G401.6 (cell line): ENCODE measurements around the gene STX8.
"Not testable (repeated sequence)": the region's sequence is repeated elsewhere in the genome, so short reads cannot be mapped to it uniquely, and the experiment has no call there.

ENCODE experiments used
- FAIRE-seq: peaks from 2 replicates; lab custom pipeline; 2012; peaks lifted over from hg19 to GRCh38; lab: Jason Lieb, UNC

The STX8 gene

DNA sequence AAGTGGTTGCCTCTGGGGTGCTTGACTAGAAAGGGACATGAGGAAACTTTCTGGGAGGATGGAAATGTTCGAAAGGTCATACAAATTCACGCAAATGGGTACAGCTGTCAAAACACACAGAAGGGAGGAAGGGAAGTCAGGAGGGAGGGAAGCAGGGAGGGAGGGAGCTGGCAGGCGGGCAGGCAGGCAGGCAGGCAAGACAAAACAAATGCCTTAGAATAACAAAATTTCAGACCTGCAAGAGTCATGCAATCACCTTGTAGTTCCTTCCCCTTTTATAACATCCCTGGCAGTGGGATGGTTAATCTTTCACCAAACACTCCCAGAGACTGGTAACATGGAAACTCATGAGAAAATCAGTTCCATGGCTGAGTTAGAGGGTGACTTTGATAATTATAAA is 189.2 kb downstream of the STX8 start:
- no peak for FAIRE-seq

DNA sequence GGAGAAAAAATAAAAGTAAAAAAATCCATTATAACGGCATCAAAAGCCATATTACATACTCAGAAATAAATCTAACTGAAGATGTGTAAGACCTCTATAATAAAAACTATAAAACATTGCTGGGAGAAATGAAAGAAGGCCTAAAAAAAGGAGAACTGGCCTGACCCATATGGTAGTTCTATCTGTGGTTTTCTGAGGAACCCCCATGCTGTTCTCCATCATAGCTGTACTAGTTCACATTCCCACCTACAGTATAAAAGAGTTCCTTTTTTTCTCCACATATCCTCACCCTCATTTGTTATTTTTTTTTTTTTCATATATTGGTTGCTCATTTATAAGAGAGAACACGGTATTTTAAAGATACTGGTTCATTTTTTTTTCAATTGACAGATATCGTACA is 191.8 kb downstream of the STX8 start:
- FAIRE-seq: no peak

DNA sequence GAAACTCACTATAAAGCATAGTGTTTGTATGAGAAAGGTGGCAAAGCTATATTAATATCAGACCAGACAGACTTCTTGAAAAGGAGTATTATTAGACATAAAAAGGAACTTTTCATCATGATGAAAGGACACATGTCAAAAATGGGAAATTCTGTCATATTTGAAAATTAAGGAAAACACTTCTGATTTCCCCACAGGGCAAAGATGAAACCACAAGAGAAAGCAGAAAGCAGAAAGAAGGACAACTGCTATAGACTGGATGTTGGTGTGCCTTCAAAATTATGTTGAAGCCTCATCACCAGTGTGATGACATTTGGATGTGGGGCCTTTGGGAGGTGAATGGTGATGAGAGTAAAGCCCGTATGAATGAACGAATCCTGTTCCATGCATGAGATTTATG is 193.0 kb downstream of the STX8 start:
- no peak for FAIRE-seq

DNA sequence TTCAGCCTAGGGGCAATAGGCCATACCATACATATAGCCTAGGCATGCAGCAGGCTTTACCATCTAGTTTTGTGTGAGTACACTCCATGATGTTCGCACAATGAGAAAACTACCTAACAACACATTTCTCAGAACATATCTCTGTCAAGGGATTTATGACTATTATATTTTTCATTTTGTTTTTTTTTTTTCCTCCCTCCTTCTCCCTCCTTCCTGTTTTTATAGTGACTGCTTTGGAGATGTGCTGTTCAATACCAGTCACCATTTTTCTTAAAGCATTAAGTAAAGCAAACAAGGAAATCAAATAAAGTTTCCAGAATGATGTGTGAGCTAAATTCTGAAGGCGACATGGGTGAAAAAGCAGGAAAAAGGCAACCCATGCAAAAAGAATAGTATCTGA is 194.6 kb downstream of the STX8 start:
- FAIRE-seq: no peak

DNA sequence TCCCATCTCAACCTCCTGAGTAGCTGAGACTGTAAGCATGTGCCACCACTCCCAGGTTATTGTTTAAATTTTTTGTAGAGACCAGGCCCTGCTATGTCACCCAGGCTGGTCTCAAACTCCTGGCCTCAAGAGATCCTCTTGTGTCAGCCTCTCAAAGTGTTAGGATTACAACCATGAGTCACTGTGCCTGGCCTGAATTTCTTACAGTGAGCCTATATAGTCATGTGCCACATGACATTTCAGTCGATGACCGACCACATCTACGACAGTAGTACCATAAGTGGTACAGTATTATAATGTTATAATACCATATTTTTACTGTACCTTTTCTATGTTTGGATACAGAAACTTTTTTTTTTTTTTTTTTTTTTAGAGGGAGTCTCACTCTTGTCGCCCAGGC is 195.3 kb downstream of the STX8 start:
- no peak for FAIRE-seq

DNA sequence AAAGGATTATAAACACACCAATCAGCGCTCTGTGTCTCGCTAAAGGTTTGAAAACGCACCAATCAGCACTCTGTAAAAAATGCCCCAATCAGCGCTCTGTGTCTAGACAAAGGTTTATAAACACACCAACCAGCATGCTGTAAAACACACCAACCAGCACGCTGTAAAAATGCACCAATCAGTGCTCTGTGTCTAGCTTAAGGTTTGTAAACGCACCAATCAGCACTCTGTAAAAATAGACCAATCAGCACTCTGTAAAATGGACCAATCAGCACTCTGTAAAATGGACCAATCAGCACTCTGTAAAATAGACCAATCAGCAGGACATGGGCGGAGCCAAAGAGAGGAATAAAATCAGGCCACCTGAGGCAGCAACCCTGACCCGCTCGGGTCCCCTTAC is 199.4 kb downstream of the STX8 start:
- FAIRE-seq: not testable (repeated sequence)

DNA sequence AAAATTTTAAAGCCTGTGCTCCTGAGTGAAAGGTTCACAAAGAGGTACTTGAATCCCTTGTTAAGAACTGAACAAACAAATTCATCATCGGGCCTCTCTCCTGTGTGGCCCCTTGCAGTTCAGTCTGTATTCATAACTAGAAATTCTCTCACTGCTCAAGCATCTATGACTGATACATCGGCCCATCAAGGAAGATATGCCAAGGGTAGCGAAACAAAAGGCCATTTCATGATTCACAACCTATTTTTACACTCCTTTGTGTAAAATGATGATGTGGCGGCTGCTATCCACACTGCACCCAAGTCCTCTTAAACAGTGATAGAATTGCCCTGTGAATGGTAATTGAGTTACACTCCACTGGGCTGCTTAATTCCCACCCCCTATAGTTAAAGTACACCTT is 204.6 kb downstream of the STX8 start:
- FAIRE-seq: no peak

DNA sequence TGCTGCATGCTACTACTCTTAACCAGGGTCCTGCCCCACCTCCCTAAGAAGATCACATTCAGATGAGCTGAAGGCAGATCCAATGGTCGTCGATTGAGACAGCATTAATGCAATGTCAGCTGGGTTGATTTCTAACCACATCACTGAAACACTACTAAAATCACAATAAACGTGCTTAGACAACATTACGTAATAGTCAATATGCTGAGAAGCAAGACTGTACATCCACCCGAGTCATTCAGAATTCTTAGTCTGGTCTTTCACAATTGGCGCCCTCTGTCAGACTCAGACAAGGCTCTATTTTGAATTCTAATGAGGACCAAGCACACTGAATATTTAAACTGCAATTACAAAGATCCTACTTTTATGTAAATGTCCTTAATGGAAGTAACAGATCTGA is 205.2 kb downstream of the STX8 start:
- no peak for FAIRE-seq

DNA sequence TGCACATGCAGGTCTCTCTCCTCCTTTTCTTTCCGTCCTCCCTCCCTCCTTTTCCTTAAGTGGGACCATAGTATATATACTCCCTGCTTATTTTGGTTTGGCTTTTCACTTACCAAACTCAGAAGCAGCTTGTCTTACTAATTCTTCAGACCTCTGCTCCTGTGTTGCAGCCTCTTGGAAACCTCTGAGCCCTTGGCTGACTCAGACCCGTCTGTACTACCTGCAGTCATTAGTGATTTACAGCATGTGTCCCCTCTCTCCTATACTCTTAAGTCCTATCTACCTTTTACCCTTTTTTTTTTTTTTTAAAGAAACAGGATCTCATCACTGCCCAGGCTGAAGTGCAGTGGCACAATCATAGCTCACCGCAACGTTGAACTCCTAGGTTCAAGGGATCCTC is 207.0 kb downstream of the STX8 start:
- no peak for FAIRE-seq

DNA sequence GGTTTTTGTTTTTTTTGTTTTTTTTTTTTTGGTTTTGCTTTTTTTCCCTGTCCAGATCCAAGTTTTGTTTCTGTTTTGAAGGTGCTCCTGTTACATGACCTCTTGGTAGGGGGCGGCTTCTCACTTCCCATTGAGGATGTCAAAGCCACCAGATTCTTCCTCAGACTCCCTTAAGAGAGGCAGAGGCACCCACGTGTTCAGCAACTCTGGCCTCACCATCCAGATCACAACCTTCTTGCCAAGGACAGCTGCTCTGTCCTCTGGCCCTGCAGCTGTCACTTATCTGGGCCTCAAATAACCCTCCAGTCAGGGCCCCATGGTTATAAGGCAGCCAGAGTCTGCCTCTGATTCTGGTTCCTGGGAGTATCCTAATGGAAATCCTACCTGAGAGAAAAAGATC is 208.5 kb downstream of the STX8 start:
- no peak for FAIRE-seq

DNA sequence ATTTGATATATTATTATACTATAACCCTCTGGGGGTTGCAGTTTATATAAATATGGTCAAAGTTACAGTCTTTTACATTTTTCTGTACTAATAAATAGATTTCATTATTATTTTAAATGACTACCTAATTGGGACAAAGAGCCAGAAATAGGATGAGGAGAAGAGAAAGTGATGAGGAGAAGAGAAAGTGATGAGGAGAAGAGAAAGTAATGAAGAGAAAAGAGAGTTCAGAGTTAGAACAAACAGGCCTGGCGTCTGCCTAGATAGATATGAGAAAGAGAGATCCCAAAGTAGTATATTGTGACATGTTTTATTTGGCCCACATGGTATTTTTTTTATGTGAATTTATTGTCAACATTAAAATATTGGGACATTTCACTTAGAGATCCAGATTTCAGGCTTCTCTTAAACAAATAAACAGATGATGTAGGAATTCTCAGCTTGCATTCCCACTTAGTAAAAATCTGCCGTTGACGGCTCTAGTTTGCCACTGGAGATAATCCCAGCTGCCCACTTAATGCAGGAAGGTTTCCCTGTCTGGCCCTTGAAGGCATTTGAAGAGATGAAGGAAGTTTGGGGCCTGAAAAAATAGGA is 210.7 kb downstream of the STX8 start:
- FAIRE-seq: no peak

DNA sequence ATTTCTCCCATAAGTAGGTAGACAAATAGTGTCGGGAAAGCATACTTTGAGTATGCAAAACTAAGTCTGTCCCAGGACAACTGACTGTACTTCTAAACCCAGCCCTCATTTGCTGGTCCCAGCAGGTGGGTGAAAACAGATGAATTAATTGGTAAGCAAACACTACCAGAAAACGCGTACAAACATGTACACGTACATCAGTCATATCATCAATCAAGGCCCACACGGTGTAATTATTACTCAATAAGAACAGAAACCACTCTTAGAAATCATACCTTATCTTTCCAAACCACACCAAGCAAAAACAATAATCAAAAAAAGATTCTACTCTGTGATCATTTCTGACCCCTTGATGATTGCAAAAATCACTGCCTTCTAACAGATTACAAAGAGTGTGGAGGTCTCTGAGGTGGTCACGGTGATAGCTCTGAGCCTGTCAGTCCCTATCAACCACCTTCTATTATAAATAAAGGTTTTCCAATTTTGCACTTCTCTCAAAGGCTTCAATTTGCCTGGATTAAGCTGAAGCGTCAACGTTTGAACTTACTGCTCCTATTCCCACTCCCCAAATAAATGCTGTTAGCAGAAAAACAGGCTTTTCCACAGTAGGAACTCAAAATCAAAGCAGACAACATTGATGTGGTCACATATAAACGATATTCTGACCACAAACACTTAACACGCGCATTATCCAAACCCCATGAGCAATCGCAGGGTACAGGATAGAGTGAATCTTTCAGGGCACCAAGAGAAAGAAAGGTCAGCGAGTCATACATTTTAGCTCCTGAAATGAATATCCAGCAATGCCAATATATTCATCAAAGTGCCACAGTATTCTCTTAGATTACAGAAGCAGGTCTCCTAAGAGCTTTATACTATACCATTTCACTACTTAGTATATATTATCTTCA is 211.9 kb downstream of the STX8 start:
- FAIRE-seq: no peak

DNA sequence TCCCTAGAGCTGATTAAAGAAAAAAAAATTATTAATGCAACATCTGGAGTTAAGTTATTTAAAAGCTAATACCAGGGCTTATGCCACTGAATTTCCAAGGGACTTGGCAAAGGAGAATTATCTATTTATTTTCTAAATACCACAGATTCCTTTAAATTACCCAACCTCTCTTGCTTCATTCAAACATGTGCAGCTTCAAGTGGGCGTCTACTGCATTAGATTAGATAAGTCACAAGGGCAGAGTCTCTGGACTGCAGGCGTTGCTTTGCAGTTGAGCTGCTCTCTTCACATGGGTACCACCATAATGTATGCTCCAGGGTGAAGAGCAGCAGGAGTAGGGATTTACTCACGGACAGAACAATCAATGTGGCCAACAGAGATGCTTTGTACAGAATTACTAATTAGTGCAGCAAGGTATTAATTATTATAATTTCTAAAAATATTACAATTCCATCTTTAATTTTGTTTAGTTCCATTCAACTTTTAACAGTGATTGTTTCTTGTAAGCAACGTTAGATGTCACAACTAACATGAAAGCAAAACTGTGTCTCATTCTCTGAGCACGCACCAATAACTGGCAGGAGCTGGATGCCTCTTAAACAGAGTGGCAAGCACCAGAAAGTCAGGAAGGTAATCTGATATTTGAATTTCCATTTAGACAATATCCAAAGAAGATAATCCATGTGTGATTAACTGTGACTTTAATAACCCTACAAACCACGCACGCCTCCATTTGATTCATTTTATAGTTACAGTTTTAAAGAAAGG is 214.2 kb downstream of the STX8 start:
- FAIRE-seq: no peak

DNA sequence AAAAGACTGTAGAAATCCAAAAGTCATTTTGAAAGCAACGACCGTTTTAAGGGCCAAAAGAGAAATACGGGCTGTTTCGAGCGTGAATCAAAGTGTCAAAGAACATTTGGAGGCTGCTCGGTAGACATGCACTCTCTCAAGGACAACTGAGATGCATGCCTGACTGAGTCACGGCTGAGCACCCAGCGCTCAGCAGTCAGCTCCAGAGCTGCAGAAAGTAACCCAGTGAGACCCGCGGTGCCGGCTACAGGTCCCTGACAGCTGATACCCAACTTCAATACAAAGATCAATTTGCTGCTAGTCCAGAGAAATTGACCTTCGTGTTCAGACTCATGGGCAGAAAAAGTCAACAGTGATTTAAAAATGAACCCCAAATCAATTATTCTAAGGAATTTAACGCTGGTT is 214.9 kb downstream of the STX8 start:
- no peak for FAIRE-seq

DNA sequence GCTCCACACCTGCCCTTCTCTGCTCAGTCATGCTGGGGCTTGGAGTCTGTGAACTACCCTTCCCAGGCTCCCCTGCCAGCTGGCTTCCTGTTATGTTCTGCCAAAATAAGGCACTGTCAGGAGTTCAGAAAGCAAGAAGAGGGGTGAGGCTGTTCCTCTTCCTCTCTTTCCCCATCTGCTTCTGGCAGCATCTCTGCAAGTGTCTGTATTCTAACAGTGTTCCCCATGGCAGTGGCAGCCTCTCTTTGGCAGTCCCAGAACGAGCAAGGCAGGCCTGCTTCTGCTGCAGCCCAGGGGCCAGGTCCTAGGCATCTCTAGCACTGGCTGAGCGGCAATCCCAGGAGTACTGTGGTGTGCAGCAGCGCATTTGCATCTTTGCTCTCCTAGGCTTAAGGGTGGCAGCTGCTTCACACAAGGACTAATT is 219.1 kb downstream of the STX8 start:
- FAIRE-seq: no peak

DNA sequence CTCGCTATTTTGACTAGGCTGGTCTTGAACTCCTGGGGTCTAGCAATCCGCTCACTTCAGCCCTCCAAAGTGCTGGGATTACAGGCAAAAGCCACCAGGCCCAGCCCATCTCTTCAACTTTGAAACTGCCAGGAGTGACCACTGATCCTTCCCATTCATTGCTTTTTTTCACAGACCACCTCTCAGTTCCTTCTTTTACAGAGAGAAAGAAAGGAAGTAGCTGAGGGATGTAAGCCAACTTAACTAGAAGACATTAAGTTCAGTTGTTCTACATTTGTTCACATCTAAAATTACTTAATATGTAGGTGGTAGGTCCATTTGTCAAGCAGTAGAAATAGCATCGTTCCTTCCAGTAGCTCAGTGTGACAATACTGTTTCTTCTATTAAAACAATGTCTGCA is 219.8 kb downstream of the STX8 start:
- no peak for FAIRE-seq

DNA sequence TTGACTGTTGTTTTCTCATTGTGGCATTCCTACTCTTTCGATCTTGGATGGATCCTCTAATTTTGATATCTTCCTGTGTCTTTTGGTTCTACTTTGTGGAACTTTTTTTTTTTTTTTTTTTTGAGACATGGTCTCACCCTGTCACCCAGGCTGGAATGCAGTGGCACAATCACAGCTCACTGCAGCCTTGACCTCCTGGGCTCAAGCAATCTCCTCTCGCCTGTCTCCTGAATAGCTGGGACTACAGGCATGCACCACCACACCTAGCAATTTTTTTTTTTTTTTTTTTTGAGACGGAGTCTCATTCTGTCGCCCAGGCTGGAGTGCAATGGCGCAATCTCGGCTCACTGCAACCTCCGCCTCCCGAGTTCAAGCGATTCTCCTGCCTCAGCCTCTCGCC is 220.4 kb downstream of the STX8 start:
- not testable (repeated sequence) for FAIRE-seq

DNA sequence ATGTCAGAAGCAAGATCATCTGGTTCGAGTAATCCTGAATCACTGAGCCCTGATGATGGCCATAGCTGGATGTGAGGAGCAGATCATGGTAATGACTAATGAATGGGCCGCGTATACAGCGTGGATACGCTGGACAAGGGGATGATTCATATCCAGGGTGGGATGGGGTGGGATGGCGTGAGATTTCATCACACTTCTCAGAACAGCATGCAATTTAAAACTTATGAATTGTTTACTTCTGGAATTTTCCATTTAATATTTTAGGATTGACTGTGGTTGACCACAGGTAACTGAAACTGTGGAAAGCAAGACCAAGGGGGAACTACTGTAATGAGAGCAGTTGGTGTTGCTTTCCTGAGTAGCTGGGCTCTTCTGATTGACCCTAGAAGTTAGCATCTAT is 225.5 kb downstream of the STX8 start:
- FAIRE-seq: no peak

DNA sequence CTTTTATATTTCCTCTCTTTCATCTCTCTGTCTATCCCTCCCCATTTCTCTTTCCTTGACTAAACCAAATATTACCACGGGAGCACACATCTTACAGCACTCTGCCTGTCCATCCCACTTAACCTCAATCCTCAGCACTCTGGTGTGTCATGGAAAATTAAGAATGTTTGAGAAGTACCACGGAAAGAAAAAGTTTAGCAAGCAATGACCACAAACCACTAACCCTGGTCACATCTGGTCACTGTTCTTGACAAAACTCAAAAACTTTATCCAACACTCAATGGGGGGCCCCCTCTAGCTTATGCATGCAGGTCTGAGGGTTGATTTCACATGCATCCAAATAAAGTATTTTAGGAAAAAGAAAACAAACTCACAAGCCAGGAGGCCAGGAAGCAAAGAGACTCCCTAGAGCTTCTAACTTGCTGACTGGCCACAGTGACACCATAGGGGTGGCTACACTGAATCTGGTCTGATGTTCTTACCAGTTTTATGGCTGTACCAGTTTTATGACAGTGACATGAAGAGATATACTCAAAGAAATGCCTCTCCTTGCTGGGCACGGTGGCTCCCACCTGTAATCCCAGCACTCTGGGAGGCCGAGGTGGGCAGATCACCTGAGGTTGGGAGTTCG is 229.2 kb downstream of the STX8 start:
- no peak for FAIRE-seq

DNA sequence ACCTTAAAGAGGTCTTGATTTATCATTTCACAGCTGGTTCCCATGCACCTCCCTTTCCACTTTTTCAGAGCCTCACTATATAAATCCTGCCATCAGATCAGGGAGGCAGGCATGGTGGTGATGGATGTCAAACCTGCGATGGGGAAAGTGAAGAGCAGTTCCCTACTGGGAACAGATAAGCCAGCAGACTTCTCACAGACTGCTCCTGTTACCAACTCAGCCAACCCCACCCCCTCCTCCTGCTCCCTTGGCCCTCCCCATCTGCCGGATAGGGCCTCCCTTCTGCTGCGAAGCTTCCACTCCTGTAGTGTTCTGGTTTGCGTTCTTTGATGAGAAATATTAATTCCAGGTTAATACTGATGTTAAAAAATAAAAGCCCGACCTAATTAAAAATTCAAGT is 232.1 kb downstream of the STX8 start:
- FAIRE-seq: no peak

DNA sequence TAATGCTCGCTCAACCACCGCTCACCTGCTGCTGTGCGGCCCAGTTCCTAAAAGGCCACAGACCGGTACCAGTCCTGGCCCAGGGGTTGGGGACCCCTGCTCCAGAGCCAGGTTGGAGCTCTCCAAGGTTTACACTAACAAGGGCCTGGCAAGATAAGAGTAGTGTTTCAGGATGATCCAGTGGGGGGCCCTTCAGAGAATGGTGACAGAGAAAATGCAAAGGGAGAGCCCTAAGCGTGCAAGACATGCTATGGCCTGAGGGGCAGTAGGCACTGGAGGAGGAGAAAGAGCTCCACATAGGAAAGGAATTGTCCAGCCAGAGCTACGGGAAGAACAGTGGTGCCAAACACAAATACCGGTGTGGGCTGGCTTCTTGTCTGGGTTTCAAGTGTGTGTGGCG is 233.4 kb downstream of the STX8 start:
- FAIRE-seq: no peak

DNA sequence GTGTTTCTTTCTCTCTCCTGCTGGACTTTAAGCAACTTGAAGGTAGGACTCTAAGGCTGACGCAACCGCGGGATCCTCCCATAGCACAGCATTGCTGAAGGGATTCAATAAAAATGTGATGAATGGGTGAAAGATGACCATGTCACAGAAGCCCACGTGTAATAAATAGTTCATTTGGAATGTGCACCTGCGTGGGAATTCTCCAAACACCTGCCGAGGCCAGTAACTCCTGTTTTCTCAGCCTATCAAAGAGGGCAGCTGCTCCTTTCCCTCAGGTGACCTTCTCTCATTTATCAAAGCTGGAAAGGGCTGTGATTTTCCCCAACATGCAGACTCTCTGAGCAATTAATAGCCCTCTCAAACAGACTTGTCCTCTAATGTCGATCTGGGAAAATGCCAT is 235.7 kb downstream of the STX8 start:
- FAIRE-seq: no peak

DNA sequence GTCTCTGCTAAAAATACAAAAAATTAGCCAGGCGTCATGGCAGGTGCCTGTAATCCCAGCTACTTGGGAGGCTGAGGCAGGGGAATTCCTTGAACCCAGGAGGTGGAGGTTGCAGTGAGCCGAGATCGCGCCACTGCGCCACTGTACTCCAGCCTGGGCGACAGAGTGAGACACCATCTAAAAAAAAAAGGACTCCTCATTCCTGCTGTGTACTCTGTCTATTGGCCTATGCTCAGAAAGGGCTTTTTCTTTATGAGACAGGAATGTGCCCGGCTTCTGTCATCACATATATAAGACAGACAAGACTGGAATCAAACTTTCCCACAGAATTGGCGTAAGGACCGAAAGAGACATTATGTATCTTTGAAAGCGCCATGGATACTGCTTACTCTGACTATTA is 236.1 kb downstream of the STX8 start:
- not testable (repeated sequence) for FAIRE-seq
